Esophagus muscularis mucosa (tissue), 4 donors: Measurements from ENCODE around the gene MTCL1. TPM values are rescaled to one million over a fixed set of nuclear protein-coding genes. Genes with fewer than 3 reads are reported as not detected.

Experiments
- DNase-seq: peaks from one replicate; pipeline ENCODE4 v3.0.0-alpha.2; 2017; ENCODE audit errors: extremely low spot score
- H3K27ac ChIP-seq, 4 donors: fragments of 200-600 bp; sonication (generic); replicated peaks in 1 of 4; 1 replicate in 3 of 4; 2 replicates in 1 of 4; pipeline ENCODE4 v1.5.1; 2016 to 2019; ENCODE audit warnings: mild to moderate bottlenecking in 1 of 4
- H3K27me3 ChIP-seq, 4 donors: fragments of 200-600 bp; sonication (generic); one replicate each; pipeline versions ENCODE4 v1.5.1 to v1.6.0; 2016 to 2019
- H3K36me3 ChIP-seq, 4 donors: fragments of 200-600 bp; sonication (generic); one replicate each; pipeline ENCODE4 v1.5.1; 2016 to 2019
- H3K4me1 ChIP-seq, 4 donors: fragments of 200-600 bp; sonication (generic); one replicate each; pipeline ENCODE4 v1.5.1; 2016 to 2019
- H3K4me3 ChIP-seq, 4 donors: fragments of 200-600 bp; sonication (generic); 1 replicate in 2 of 4; 2 replicates in 2 of 4; pipeline ENCODE4 v1.5.1; 2016 to 2019; ENCODE audit warnings: mild to moderate bottlenecking in 4 of 4, moderate library complexity in 1 of 4
- H3K9me3 ChIP-seq, 4 donors: fragments of 200-600 bp; sonication (generic); 1 replicate in 3 of 4; 2 replicates in 1 of 4; pipeline ENCODE4 v1.5.1; 2016 to 2019
- EP300 ChIP-seq: sonication (generic); formaldehyde crosslinking; IDR thresholded peaks from one replicate; pipeline ENCODE4 v1.6.1; 2017; ENCODE audit warnings: antibody characterized with exemption
- POLR2A ChIP-seq: fragments of 450-650 bp; IDR thresholded peaks from one replicate; pipeline ENCODE4 v1.6.1; 2017; ENCODE audit warnings: antibody characterized with exemption, moderate library complexity, mild to moderate bottlenecking, low read depth
- POLR2AphosphoS5 ChIP-seq, 2 donors: sonication (generic); formaldehyde crosslinking; IDR thresholded peaks; one replicate each; pipeline ENCODE4 v1.6.1; 2017; ENCODE audit warnings: antibody characterized with exemption in 2 of 2
- WGBS: methylation state at CpG from one replicate; pipeline ENCODE4 v1.1.5; 2018; 5-methylcytosine and 5-hydroxymethylcytosine counted together
- intact Hi-C: fragments of 100-400 bp; cut with DNase I; formaldehyde crosslinking; loops from one replicate; pipeline ENCODE4 v1.15.1; 2023
- total RNA-seq, 4 donors: library from RNA; depleted of rRNA; stranded (reverse); fragments of >200 nt; gene quantifications; one replicate each; pipeline versions ENCODE4 v1.1.0 to v1.2.1, GENCODE V29; 2016
- TF ChIP-seq, protein P1 (sequence below), 3 experiments: fragments of 200-600 bp in 2 of 3; fragments of 450-650 bp in 1 of 3; sonication (generic) in 2 of 3; IDR thresholded peaks; one replicate each; pipeline ENCODE4 v1.5.1; 2017 to 2019; ENCODE audit warnings: antibody characterized with exemption in 3 of 3, mild to moderate bottlenecking in 2 of 3, moderate library complexity in 1 of 3

The MTCL1 gene
- total RNA-seq, 4 donors from 2014 or later, result 32.3 to 48.0 (median 38.6) TPM

DNA sequence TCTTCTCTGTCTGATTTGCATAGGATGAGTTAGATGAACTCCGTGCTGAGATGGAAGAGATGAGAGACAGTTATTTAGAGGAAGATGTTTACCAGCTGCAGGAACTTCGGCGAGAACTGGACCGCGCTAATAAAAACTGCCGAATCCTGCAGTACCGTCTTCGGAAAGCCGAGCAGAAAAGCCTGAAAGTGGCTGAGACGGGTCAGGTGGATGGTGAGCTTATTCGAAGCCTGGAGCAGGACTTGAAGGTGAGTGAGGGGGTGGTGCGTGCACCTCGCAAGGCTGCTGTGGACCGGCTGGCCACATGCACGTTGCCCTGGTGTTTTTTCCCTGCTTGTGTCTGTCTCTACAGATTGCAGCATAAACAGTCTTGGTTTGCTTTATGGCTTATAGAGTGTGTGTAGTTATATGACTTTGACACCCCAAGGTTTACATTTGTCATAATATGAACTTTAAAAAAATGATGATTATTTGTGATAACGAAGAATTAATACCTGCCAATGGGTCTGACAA, 13.1 kb downstream of the MTCL1 start:
- H3K9me3 ChIP-seq, result no peaks in the 10 kb centered on the region
- intact Hi-C loops, result no loop called here
- TF ChIP-seq EP300, result no peak
- TF ChIP-seq POLR2A, result no peak
- TF ChIP-seq, protein P1, sequence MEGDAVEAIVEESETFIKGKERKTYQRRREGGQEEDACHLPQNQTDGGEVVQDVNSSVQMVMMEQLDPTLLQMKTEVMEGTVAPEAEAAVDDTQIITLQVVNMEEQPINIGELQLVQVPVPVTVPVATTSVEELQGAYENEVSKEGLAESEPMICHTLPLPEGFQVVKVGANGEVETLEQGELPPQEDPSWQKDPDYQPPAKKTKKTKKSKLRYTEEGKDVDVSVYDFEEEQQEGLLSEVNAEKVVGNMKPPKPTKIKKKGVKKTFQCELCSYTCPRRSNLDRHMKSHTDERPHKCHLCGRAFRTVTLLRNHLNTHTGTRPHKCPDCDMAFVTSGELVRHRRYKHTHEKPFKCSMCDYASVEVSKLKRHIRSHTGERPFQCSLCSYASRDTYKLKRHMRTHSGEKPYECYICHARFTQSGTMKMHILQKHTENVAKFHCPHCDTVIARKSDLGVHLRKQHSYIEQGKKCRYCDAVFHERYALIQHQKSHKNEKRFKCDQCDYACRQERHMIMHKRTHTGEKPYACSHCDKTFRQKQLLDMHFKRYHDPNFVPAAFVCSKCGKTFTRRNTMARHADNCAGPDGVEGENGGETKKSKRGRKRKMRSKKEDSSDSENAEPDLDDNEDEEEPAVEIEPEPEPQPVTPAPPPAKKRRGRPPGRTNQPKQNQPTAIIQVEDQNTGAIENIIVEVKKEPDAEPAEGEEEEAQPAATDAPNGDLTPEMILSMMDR (IDR thresholded peaks at IDR 0.05), result no peak
- no peak for TF ChIP-seq POLR2AphosphoS5 (IDR thresholded peaks at IDR 0.05)
- H3K36me3 ChIP-seq, result peaks cover 0 to 21% (median 13%) of the 10 kb centered on the region in 4 donors
- peaks cover 0 to 25% (median 19%) of the 10 kb centered on the region in 4 donors for H3K4me1 ChIP-seq
- no peaks in the 10 kb centered on the region for H3K27me3 ChIP-seq
- no peak overlapping the region for H3K4me3 ChIP-seq
- H3K27ac ChIP-seq, result no peak overlapping the region
- WGBS, result 88% methylated on average over 16 of the region's 16 CpGs
- DNase-seq, result no peak

DNA sequence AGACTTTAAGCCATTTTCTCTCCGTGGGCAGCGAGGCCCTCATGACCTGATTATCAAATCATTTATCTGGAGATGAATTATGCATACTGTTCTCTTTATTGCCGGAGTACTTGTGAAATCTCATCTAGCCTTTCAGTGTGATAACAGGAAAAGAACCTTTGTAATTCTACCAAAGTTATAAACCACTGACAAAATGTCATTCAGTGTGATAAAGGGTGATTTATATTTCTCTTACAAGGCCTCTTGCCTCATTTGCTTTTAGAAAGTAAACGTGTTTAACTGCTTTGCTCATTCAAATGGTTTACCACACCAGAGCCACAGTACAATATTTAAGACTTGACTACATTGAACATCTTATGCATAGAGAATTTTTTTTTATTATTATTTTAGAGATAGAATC, 13.8 kb downstream of the MTCL1 start:
- H3K4me3 ChIP-seq, result no peak overlapping the region
- no peaks in the 10 kb centered on the region for H3K9me3 ChIP-seq
- H3K27me3 ChIP-seq, result no peaks in the 10 kb centered on the region
- DNase-seq, result no peak
- intact Hi-C loops, result no loop called here
- WGBS, result 80% methylated on average over 4 of the region's 4 CpGs
- peak overlapping the region in 1 of 4 donors; percentile 13 for H3K27ac ChIP-seq
- TF ChIP-seq POLR2A (no peak), EP300 (no peak), POLR2AphosphoS5 (IDR thresholded peaks at IDR 0.05) (no peak)
- TF ChIP-seq, protein P1 (IDR thresholded peaks at IDR 0.05), result no peak
- peaks cover 0 to 25% (median 13%) of the 10 kb centered on the region in 4 donors for H3K36me3 ChIP-seq
- H3K4me1 ChIP-seq, result peaks cover 0 to 17% (median 12%) of the 10 kb centered on the region in 4 donors

DNA sequence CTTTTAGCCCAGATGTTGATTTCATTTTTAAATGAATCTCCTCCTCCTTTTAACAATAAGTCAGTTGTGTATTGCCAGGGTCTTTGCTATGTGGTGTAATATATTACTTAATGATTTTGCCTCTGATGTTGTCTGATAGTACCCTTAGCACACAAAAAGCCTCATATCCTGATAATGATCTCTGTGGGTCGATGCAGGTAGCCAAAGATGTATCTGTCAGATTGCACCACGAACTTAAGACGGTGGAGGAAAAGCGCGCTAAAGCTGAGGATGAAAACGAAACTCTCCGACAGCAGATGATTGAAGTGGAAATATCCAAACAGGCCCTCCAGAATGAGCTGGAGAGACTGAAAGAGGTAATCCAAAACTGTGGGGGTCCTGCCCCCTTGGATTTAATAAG, 14.8 kb downstream of the MTCL1 start:
- no peaks in the 10 kb centered on the region for H3K9me3 ChIP-seq
- WGBS, result 86% methylated on average over 7 of the region's 7 CpGs
- H3K4me1 ChIP-seq, result peaks cover 0 to 15% (median 10%) of the 10 kb centered on the region in 4 donors
- H3K36me3 ChIP-seq, result peaks cover 0 to 25% (median 15%) of the 10 kb centered on the region in 4 donors
- no peak overlapping the region for H3K27ac ChIP-seq
- no peak for DNase-seq
- H3K4me3 ChIP-seq, result no peak overlapping the region
- intact Hi-C loops, result no loop called here
- TF ChIP-seq EP300, result no peak
- TF ChIP-seq POLR2AphosphoS5 (IDR thresholded peaks at IDR 0.05), result no peak
- TF ChIP-seq POLR2A, result no peak
- TF ChIP-seq, protein P1 (IDR thresholded peaks at IDR 0.05), result no peak
- H3K27me3 ChIP-seq, result no peaks in the 10 kb centered on the region

DNA sequence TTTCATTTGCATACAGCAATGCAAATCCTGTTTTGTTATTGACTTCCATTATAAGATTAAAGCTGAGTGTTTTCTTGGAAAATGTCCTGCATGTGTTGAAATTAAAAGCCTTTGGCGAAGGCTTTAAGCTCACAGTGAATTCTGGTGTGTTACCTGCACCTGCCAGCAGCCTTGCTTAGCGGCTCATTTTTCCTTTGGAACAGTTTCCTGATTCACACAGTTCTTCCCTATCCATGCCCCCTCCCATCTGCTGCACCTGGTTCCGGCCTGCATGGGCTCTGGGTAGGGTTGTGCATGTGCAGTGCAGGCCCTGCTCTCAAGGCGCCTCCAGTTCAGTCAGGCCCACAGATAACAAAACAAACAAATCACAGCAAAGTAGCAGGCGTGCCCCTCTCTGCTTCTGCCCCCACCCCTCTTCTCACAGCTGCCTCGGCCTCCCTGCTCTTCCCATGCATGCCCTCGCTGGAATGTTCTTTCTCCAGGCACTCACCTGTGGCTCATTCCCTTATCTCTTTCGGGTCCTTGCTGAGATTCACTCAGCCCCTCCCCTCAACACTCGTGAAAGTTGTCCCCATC, 15.8 kb downstream of the MTCL1 start:
- H3K4me3 ChIP-seq, result no peak overlapping the region
- H3K4me1 ChIP-seq, result peaks cover 0 to 15% (median 10%) of the 10 kb centered on the region in 4 donors
- DNase-seq, result no peak
- intact Hi-C loops, result no loop called here
- WGBS, result 87% methylated on average over 9 of the region's 9 CpGs
- H3K36me3 ChIP-seq, result peaks cover 0 to 25% (median 15%) of the 10 kb centered on the region in 4 donors
- H3K27ac ChIP-seq, result peak overlapping the region in 2 of 4 donors; percentile 18 to 26
- TF ChIP-seq POLR2AphosphoS5 (IDR thresholded peaks at IDR 0.05), result no peak
- TF ChIP-seq, protein P1 (IDR thresholded peaks at IDR 0.05), result no peak
- no peak for TF ChIP-seq POLR2A
- TF ChIP-seq EP300, result no peak
- H3K27me3 ChIP-seq, result no peaks in the 10 kb centered on the region
- H3K9me3 ChIP-seq, result no peaks in the 10 kb centered on the region
